Mesenchymal stem cell (in vitro differentiated cells and primary cell): Measurements from ENCODE around the gene AAK1.

Source experiments
- DNase-seq: peaks from one replicate; pipeline ENCODE4 v3.0.0-alpha.2; 2013
- H2AFZ ChIP-seq: one replicate; pipeline ENCODE4 v1.6.1; 2013; ENCODE audit warnings: low read depth, mild to moderate bottlenecking, control low read depth, inconsistent platforms, low read length, moderate library complexity
- H2AK5ac ChIP-seq: 2 replicates; pipeline ENCODE4 v1.6.1; 2013; ENCODE audit warnings: low read length, moderate library complexity, mild to moderate bottlenecking, inconsistent platforms; ENCODE audit not compliant: severe bottlenecking
- H2BK120ac ChIP-seq: one replicate; pipeline ENCODE4 v1.6.1; 2013; ENCODE audit warnings: low read depth, mild to moderate bottlenecking, inconsistent platforms, low read length, moderate library complexity
- H2BK12ac ChIP-seq, 2 experiments: one replicate each; pipeline ENCODE4 v1.6.1; 2013; ENCODE audit warnings: inconsistent platforms in 2 of 2, low read length in 2 of 2, mild to moderate bottlenecking in 2 of 2, moderate library complexity in 2 of 2, control low read depth in 1 of 2
- H2BK15ac ChIP-seq: one replicate; pipeline ENCODE4 v1.6.1; 2013; ENCODE audit warnings: mild to moderate bottlenecking, low read depth, inconsistent platforms; ENCODE audit not compliant: poor library complexity, severe bottlenecking
- H2BK5ac ChIP-seq: 2 replicates; pipeline ENCODE4 v1.6.1; 2013; ENCODE audit warnings: low read depth, mild to moderate bottlenecking, low read length, control low read depth, inconsistent platforms; ENCODE audit not compliant: poor library complexity, severe bottlenecking
- H3K14ac ChIP-seq, 2 experiments: one replicate each; pipeline ENCODE4 v1.6.1; 2013; ENCODE audit warnings: inconsistent platforms in 2 of 2, low read length in 2 of 2, control low read depth in 1 of 2, mild to moderate bottlenecking in 1 of 2, moderate library complexity in 1 of 2
- H3K18ac ChIP-seq, 2 experiments: one replicate each; pipeline ENCODE4 v1.6.1; 2013; ENCODE audit warnings: inconsistent platforms in 2 of 2, low read length in 2 of 2, control low read depth in 1 of 2, low read depth in 1 of 2, mild to moderate bottlenecking in 1 of 2
- H3K23ac ChIP-seq, 2 experiments: one replicate each; pipeline ENCODE4 v1.6.1; 2013; ENCODE audit warnings: inconsistent platforms in 2 of 2, low read length in 2 of 2, mild to moderate bottlenecking in 2 of 2, moderate library complexity in 2 of 2, control low read depth in 1 of 2
- H3K27ac ChIP-seq: 2 replicates; pipeline ENCODE4 v1.5.1; 2013; ENCODE audit warnings: mild to moderate bottlenecking, moderate library complexity, low read length, control low read depth, inconsistent platforms; ENCODE audit not compliant: poor library complexity, severe bottlenecking
- H3K27me3 ChIP-seq, 2 experiments: 2 replicates each; pipeline versions ENCODE4 v1.6.1 to v1.7.0; 2013; ENCODE audit warnings: low read length in 2 of 2, mild to moderate bottlenecking in 2 of 2, moderate library complexity in 2 of 2, control low read depth in 1 of 2, inconsistent platforms in 1 of 2; ENCODE audit not compliant: control insufficient read depth in 1 of 2, insufficient read depth in 1 of 2
- H3K36me3 ChIP-seq, 2 experiments: 2 replicates each; pipeline versions ENCODE4 v1.6.1 to v1.7.0; 2013; ENCODE audit warnings: low read length in 2 of 2, control low read depth in 1 of 2, inconsistent platforms in 1 of 2, low read depth in 1 of 2, mild to moderate bottlenecking in 1 of 2; ENCODE audit not compliant: insufficient read depth in 2 of 2, control insufficient read depth in 1 of 2
- H3K4ac ChIP-seq, 2 experiments: one replicate each; pipeline ENCODE4 v1.6.1; 2013; ENCODE audit warnings: inconsistent platforms in 2 of 2, low read length in 2 of 2, mild to moderate bottlenecking in 2 of 2, moderate library complexity in 2 of 2, control low read depth in 1 of 2, low read depth in 1 of 2
- H3K4me1 ChIP-seq: 2 replicates; pipeline ENCODE4 v1.6.1; 2013; ENCODE audit warnings: low read depth, low read length, control low read depth; ENCODE audit not compliant: control insufficient read depth, insufficient read depth
- H3K4me2 ChIP-seq: 2 replicates; pipeline ENCODE4 v1.6.1; 2013; ENCODE audit warnings: low read length, mild to moderate bottlenecking, inconsistent platforms; ENCODE audit not compliant: poor library complexity, severe bottlenecking
- H3K4me3 ChIP-seq, 2 experiments: 2 replicates each; pipeline versions ENCODE4 v1.5.1 to v1.7.0; 2013; ENCODE audit warnings: low read length in 2 of 2, mild to moderate bottlenecking in 2 of 2, control low read depth in 1 of 2, low read depth in 1 of 2; ENCODE audit not compliant: insufficient read depth in 1 of 2
- H3K79me1 ChIP-seq: replicated peaks from 2 replicates; pipeline ENCODE4 v1.6.1; 2013; ENCODE audit warnings: mild to moderate bottlenecking, control low read depth, low read length, inconsistent platforms; ENCODE audit not compliant: poor library complexity, severe bottlenecking
- H3K9ac ChIP-seq: 2 replicates; pipeline ENCODE4 v1.7.0; 2013; ENCODE audit warnings: mild to moderate bottlenecking, low read length, moderate library complexity
- H3K9me3 ChIP-seq: 2 replicates; pipeline ENCODE4 v1.7.0; 2013; ENCODE audit warnings: mild to moderate bottlenecking, low read length; ENCODE audit not compliant: control insufficient read depth
- H4K8ac ChIP-seq: one replicate; pipeline ENCODE4 v1.6.1; 2013; ENCODE audit warnings: inconsistent platforms, mild to moderate bottlenecking, low read length, moderate library complexity
- H4K91ac ChIP-seq: one replicate; pipeline ENCODE4 v1.6.1; 2013; ENCODE audit warnings: mild to moderate bottlenecking, low read length, inconsistent platforms
- WGBS: methylation state at CpG from one replicate; pipeline ENCODE4 v1.1.7; 2013; ENCODE audit warnings: mixed read lengths; 5-methylcytosine and 5-hydroxymethylcytosine counted together

AAK1 gene

DNA sequence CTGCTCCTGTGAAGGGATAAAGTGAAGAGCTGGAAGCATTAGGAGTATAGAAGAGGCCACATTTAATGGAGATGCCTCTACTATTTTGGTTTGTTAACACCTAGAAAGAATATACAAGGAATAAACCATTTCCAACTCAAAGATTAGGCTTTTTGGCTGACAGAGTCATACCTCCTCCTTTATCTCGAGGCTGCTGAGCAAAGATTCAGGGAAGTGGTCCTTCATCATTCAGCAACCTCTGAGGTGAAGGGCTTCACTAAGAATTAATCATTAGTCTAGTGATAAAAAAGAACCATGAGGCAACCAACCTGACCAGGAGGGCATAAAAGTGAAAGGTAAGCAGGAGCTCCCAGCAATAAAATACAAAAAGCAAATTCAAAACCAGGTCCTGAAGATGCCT, 25.8 kb downstream of the AAK1 start:
- no peak overlapping the region for H4K8ac ChIP-seq
- H2BK12ac ChIP-seq: no peak overlapping the region
- H2AK5ac ChIP-seq: no peak overlapping the region
- no peak overlapping the region for H2BK120ac ChIP-seq
- H3K14ac ChIP-seq: no peak overlapping the region
- no peak overlapping the region for H3K4me3 ChIP-seq
- no peak for DNase-seq
- no peak overlapping the region for H3K23ac ChIP-seq
- H3K4ac ChIP-seq: no peak overlapping the region
- no peak overlapping the region for H3K18ac ChIP-seq
- no peak overlapping the region for H3K4me2 ChIP-seq
- peaks cover 11 to 14% of the 10 kb centered on the region in 2 experiments for H3K36me3 ChIP-seq
- no peak overlapping the region for H2BK5ac ChIP-seq
- H3K79me1 ChIP-seq: peaks cover 34% of the 10 kb centered on the region
- H3K27ac ChIP-seq: no peak overlapping the region
- WGBS: no CpG with 5 or more reads among the region's 1 CpG
- no peak overlapping the region for H2AFZ ChIP-seq
- peaks cover 14% of the 10 kb centered on the region for H3K4me1 ChIP-seq
- H3K9me3 ChIP-seq: no peaks in the 10 kb centered on the region
- no peak overlapping the region for H3K9ac ChIP-seq
- H2BK15ac ChIP-seq: no peak overlapping the region
- H3K27me3 ChIP-seq: no peaks in the 10 kb centered on the region
- H4K91ac ChIP-seq: no peak overlapping the region

DNA sequence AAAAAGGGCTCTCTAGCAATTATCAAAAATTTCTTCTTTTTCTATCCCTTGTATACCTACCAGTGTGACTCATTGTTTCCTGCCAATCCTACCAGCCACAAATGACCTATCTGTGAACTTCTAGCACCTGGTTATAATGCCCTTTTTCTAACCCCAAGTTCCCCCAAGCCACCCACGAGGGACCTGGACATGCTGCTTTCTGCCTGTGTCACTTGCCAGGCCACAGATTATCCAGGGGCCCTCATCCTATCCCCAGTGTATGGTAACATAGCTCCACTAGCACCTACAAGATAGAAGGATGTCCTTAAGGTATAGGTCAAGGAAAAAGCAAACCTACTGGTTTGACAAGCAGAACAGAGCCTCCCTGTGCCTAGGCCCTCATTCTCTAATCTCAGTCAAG, 26.8 kb downstream of the AAK1 start:
- DNase-seq: no peak
- Histone ChIP-seq H2AK5ac (no peak overlapping the region), H3K36me3 (peaks cover 6 to 21% of the 10 kb centered on the region in 2 experiments), H4K91ac (no peak overlapping the region), H3K14ac (no peak overlapping the region), H3K9ac (no peak overlapping the region), H3K23ac (no peak overlapping the region), H2AFZ (no peak overlapping the region), H2BK12ac (no peak overlapping the region), H3K27me3 (no peaks in the 10 kb centered on the region), H2BK15ac (no peak overlapping the region), H3K4me2 (no peak overlapping the region), H3K4me3 (no peak overlapping the region), H3K4ac (no peak overlapping the region), H3K27ac (no peak overlapping the region), H2BK120ac (no peak overlapping the region), H3K9me3 (no peaks in the 10 kb centered on the region), H2BK5ac (no peak overlapping the region), H3K4me1 (peaks cover 14% of the 10 kb centered on the region), H3K79me1 (peaks cover 33% of the 10 kb centered on the region), H3K18ac (no peak overlapping the region), H4K8ac (no peak overlapping the region)
- WGBS: 89% methylated on average over 1 of the region's 1 CpG

DNA sequence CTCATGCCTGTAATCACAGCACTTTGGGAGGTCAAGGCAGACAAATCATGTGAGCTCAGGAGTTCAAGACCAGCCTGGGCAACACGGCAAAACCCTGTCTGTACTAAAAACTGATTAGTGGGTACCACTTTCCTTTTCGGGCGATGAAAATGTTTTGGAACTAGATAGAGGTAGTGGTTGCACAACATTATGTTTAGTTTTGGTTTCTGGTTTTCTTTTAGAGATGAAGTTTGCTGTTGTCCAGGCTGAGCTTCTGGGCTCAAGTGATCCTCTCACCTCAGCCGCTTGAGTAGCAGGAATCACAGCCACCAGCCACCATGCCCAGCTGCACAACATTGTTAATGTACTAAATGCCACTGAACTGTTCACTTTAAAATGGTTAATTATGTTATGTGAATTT, 27.6 kb downstream of the AAK1 start:
- no peaks in the 10 kb centered on the region for H3K27me3 ChIP-seq
- no peak overlapping the region for H3K14ac ChIP-seq
- no peaks in the 10 kb centered on the region for H3K9me3 ChIP-seq

GRCh38 chr2:69615078-69615625, 28.4 kb downstream of the AAK1 start:
- H4K91ac ChIP-seq: no peak overlapping the region
- H3K14ac ChIP-seq: no peak overlapping the region
- H2AK5ac ChIP-seq: no peak overlapping the region
- WGBS: 92% methylated on average over 6 of the region's 7 CpGs
- peaks cover 14% of the 10 kb centered on the region for H3K4me1 ChIP-seq
- no peak overlapping the region for H3K4me3 ChIP-seq
- H3K79me1 ChIP-seq: peaks cover 37% of the 10 kb centered on the region
- H2BK15ac ChIP-seq: no peak overlapping the region
- no peak overlapping the region for H2BK5ac ChIP-seq
- H3K27ac ChIP-seq: no peak overlapping the region
- H2BK12ac ChIP-seq: no peak overlapping the region
- no peak overlapping the region for H4K8ac ChIP-seq
- H2BK120ac ChIP-seq: no peak overlapping the region
- no peak overlapping the region for H3K9ac ChIP-seq
- H3K18ac ChIP-seq: no peak overlapping the region
- no peaks in the 10 kb centered on the region for H3K9me3 ChIP-seq
- H3K4me2 ChIP-seq: no peak overlapping the region
- H3K27me3 ChIP-seq: no peaks in the 10 kb centered on the region
- peaks cover 8 to 28% of the 10 kb centered on the region in 2 experiments for H3K36me3 ChIP-seq
- no peak overlapping the region for H3K23ac ChIP-seq
- no peak for DNase-seq
- H3K4ac ChIP-seq: no peak overlapping the region
- H2AFZ ChIP-seq: no peak overlapping the region

More for the DNA sequence above, 27.6 kb downstream of the AAK1 start:
- Histone ChIP-seq H3K4me3 (no peak overlapping the region), H4K91ac (no peak overlapping the region), H3K79me1 (peaks cover 36% of the 10 kb centered on the region), H3K9ac (no peak overlapping the region), H4K8ac (no peak overlapping the region), H3K4ac (no peak overlapping the region), H2BK15ac (no peak overlapping the region), H3K36me3 (peaks cover 6 to 26% of the 10 kb centered on the region in 2 experiments), H3K4me1 (peaks cover 14% of the 10 kb centered on the region), H2BK12ac (no peak overlapping the region), H2AFZ (no peak overlapping the region), H2BK5ac (no peak overlapping the region), H3K18ac (no peak overlapping the region), H3K27ac (no peak overlapping the region), H2AK5ac (no peak overlapping the region), H3K23ac (peak overlapping the region in 1 of 2 experiments; percentile 51), H2BK120ac (no peak overlapping the region), H3K4me2 (no peak overlapping the region)
- 93% methylated on average over 3 of the region's 4 CpGs for WGBS
- DNase-seq: no peak
